Fibroblast of lung (primary cell): ENCODE results near the gene NBEAL1. TPM values are rescaled to one million over a fixed set of nuclear protein-coding genes. Genes with fewer than 3 reads are reported as not detected.

Experiments used
- DNase-seq, 2 donors: peaks; one replicate each; pipeline versions ENCODE4 v3.0.0 to v3.0.0-alpha.2; 2010; ENCODE audit warnings: low read depth in 2 of 2
- H2AFZ ChIP-seq: 2 replicates; pipeline ENCODE4 v1.5.1; 2012; ENCODE audit warnings: low read length, control low read depth, inconsistent platforms
- H3K27ac ChIP-seq: 2 replicates; pipeline ENCODE4 v1.5.1; 2011; ENCODE audit warnings: low read length, control low read depth; ENCODE audit not compliant: insufficient read depth
- H3K27me3 ChIP-seq: 2 replicates; pipeline ENCODE4 v1.5.1; 2011; ENCODE audit warnings: mild to moderate bottlenecking, low read length; ENCODE audit not compliant: control insufficient read depth, insufficient read depth
- H3K36me3 ChIP-seq: 2 replicates; pipeline ENCODE4 v1.5.1; 2011; ENCODE audit warnings: low read length; ENCODE audit not compliant: control insufficient read depth, insufficient read depth
- H3K4me1 ChIP-seq: 2 replicates; pipeline ENCODE4 v1.5.1; 2011; ENCODE audit warnings: low read length; ENCODE audit not compliant: control insufficient read depth, insufficient read depth; ENCODE audit errors: extremely low read depth
- H3K4me2 ChIP-seq: 2 replicates; pipeline ENCODE4 v1.5.1; 2011; ENCODE audit warnings: low read length, control low read depth; ENCODE audit not compliant: insufficient read depth; ENCODE audit errors: extremely low read depth
- H3K4me3 ChIP-seq, 4 experiments: fragments of 200-600 bp in 1 of 4; sonication (generic) in 1 of 4; replicated peaks in 1 of 4; 2 replicates each; pipeline ENCODE4 v1.5.1; 2011 to 2016; ENCODE audit warnings: low read length in 4 of 4, low read depth in 3 of 4, mild to moderate bottlenecking in 3 of 4, control low read depth in 2 of 4, inconsistent platforms in 1 of 4, mixed read lengths in 1 of 4; ENCODE audit not compliant: insufficient read depth in 1 of 4; ENCODE audit errors: control extremely low read depth in 1 of 4
- H3K79me2 ChIP-seq: 2 replicates; pipeline ENCODE4 v1.5.1; 2012; ENCODE audit warnings: mild to moderate bottlenecking, low read length, inconsistent platforms; ENCODE audit not compliant: control insufficient read depth, insufficient read depth
- H3K9ac ChIP-seq: 2 replicates; pipeline ENCODE4 v1.5.1; 2011; ENCODE audit warnings: mild to moderate bottlenecking, low read length, control low read depth; ENCODE audit not compliant: insufficient read depth
- H3K9me3 ChIP-seq: 2 replicates; pipeline ENCODE4 v1.5.1; 2012; ENCODE audit warnings: low read depth, low read length; ENCODE audit not compliant: control insufficient read depth, insufficient read depth
- H4K20me1 ChIP-seq: 2 replicates; pipeline ENCODE4 v1.5.1; 2011; ENCODE audit warnings: low read length; ENCODE audit not compliant: control insufficient read depth, insufficient read depth; ENCODE audit errors: extremely low read depth
- EZH2 ChIP-seq: IDR thresholded peaks from 2 replicates; pipeline ENCODE4 v1.5.1; 2012; ENCODE audit warnings: low read length, control low read depth, mild to moderate bottlenecking; ENCODE audit errors: missing control alignments
- polyA plus RNA-seq, 2 donors: library from polyadenylated mRNA; depleted of rRNA in 1 of 2; stranded (reverse) in 1 of 2; unstranded in 1 of 2; fragments of >200 nt; gene quantifications; 2 replicates each; pipeline ENCODE4 v1.2.1, GENCODE V29; 2011 to 2012; ENCODE audit warnings: missing spikeins in 1 of 2
- total RNA-seq: library from RNA; depleted of rRNA; stranded (reverse); fragments of >200 nt; gene quantifications from 2 replicates; pipeline ENCODE4 v1.2.1, GENCODE V29; 2014
- TF ChIP-seq, protein P1 (sequence below), 2 donors: IDR thresholded peaks in 1 of 2; conservative IDR thresholded peaks in 1 of 2; 1 replicate in 1 of 2; 2 replicates in 1 of 2; pipeline ENCODE4 v1.5.1; 2011 to 2012; ENCODE audit warnings: low read length in 2 of 2, control low read depth in 1 of 2, inconsistent platforms in 1 of 2, low read depth in 1 of 2, mild to moderate bottlenecking in 1 of 2

Gene NBEAL1
- total and polyA plus RNA-seq, 2 donors (not counting 1 experiment from before 2014, with no cell fraction given), result 14.8 to 55.7 TPM

DNA sequence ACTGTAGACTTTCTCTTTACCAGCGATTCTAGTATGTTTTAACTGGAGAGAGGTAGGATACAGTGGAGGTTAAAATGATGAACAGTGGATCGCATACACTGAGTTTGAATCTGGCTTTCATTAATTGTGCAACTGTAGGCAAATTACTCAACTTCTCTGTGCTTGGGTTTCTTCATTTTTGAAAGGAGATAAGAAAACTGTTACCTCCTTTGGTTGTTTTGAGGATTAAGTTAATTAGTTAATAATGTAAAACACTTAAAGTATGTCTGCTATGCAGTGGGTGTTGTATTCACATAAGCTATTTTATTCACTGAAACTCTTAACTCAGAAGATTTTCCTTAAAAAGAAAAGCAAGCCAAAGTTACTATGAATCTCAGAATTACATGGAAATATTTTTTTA, 112.3 kb downstream of the NBEAL1 start:
- peak in 1 of 2 donors; percentile 24 for DNase-seq
- no peaks in the 10 kb centered on the region for H3K9me3 ChIP-seq
- H4K20me1 ChIP-seq, result no peaks in the 10 kb centered on the region

DNA sequence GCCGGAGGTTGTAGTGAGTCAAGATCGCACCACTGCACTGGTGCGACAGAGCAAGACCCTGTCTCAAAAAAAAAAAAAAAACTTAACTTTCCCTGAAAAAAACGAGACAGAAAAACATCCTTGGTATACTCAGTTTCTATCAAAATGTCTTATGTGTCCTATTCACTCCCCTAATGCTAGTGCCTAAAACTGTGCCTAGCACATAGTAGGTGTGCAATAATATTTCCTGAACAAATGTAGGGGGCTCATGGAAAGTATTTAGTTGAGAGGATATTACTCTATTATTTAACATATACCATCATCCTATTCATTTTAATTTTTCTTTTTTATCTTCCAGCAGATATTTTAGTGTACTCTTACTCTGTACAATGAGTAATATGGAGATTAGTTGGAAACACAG, 120.4 kb downstream of the NBEAL1 start:
- H3K36me3 ChIP-seq, result no peaks in the 10 kb centered on the region
- no peak overlapping the region for H3K27ac ChIP-seq

More for the DNA sequence above, 112.3 kb downstream of the NBEAL1 start:
- Histone ChIP-seq H3K4me1 (no peaks in the 10 kb centered on the region), H3K4me2 (no peak overlapping the region), H3K36me3 (no peaks in the 10 kb centered on the region), H3K27ac (no peak overlapping the region), H3K9ac (no peak overlapping the region), H2AFZ (no peak overlapping the region), H3K4me3 (no peak overlapping the region), H3K27me3 (no peaks in the 10 kb centered on the region), H3K79me2 (no peaks in the 10 kb centered on the region)
- TF ChIP-seq, protein P1, sequence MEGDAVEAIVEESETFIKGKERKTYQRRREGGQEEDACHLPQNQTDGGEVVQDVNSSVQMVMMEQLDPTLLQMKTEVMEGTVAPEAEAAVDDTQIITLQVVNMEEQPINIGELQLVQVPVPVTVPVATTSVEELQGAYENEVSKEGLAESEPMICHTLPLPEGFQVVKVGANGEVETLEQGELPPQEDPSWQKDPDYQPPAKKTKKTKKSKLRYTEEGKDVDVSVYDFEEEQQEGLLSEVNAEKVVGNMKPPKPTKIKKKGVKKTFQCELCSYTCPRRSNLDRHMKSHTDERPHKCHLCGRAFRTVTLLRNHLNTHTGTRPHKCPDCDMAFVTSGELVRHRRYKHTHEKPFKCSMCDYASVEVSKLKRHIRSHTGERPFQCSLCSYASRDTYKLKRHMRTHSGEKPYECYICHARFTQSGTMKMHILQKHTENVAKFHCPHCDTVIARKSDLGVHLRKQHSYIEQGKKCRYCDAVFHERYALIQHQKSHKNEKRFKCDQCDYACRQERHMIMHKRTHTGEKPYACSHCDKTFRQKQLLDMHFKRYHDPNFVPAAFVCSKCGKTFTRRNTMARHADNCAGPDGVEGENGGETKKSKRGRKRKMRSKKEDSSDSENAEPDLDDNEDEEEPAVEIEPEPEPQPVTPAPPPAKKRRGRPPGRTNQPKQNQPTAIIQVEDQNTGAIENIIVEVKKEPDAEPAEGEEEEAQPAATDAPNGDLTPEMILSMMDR (conservative IDR thresholded peaks at IDR 0.05 in 1 of 2, IDR thresholded peaks at IDR 0.05 in 1 of 2; ENCODE audit: low read depth in 1 of 2, low read length in 2 of 2), result no peak
- TF ChIP-seq EZH2, result no peak

DNA sequence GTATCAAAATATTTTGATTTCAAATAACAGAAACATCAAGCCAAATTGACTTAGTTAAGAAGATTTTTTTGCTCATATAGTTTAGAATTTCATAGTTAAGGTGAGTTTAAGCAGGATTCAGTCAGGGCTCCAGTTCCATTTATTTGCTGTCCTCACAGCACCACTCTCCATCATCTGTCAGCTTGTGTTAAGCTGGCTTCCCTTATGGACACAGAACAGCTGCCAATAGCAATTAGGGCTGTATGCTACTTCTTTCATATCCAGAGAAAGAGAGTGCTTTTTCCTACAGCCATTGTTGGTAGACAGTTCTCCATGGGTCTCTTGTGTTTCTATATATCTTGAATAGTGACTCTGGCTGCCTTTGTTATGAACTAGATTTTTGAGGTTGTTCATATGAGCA, 128.7 kb downstream of the NBEAL1 start:
- Histone ChIP-seq H3K36me3 (no peaks in the 10 kb centered on the region), H2AFZ (no peak overlapping the region)
- no peak for TF ChIP-seq EZH2
- TF ChIP-seq, protein P1 (conservative IDR thresholded peaks at IDR 0.05 in 1 of 2, IDR thresholded peaks at IDR 0.05 in 1 of 2; ENCODE audit: low read depth in 1 of 2, low read length in 2 of 2), result no peak

More for the DNA sequence above, 120.4 kb downstream of the NBEAL1 start:
- no peak overlapping the region for H3K4me3 ChIP-seq
- TF ChIP-seq, protein P1 (conservative IDR thresholded peaks at IDR 0.05 in 1 of 2, IDR thresholded peaks at IDR 0.05 in 1 of 2; ENCODE audit: low read depth in 1 of 2, low read length in 2 of 2), result no peak
- no peak for TF ChIP-seq EZH2
- no peak for DNase-seq
- no peak overlapping the region for H3K9ac ChIP-seq
- H3K9me3 ChIP-seq, result no peaks in the 10 kb centered on the region
- H3K4me1 ChIP-seq, result no peaks in the 10 kb centered on the region
- H3K27me3 ChIP-seq, result no peaks in the 10 kb centered on the region
- no peaks in the 10 kb centered on the region for H4K20me1 ChIP-seq
- no peak overlapping the region for H3K4me2 ChIP-seq
- no peaks in the 10 kb centered on the region for H3K79me2 ChIP-seq
- no peak overlapping the region for H2AFZ ChIP-seq

More for the DNA sequence above, 128.7 kb downstream of the NBEAL1 start:
- Histone ChIP-seq H4K20me1 (no peaks in the 10 kb centered on the region), H3K27ac (no peak overlapping the region), H3K4me1 (no peaks in the 10 kb centered on the region), H3K4me2 (no peak overlapping the region), H3K27me3 (no peaks in the 10 kb centered on the region), H3K79me2 (no peaks in the 10 kb centered on the region), H3K9me3 (no peaks in the 10 kb centered on the region), H3K9ac (no peak overlapping the region), H3K4me3 (no peak overlapping the region)
- DNase-seq, result no peak
